ENCODE measurements around the gene CLTB. TPM values are rescaled to one million over a fixed set of nuclear protein-coding genes. Genes with fewer than 3 reads are reported as not detected.

The CLTB gene
- total RNA-seq, 2 donors from 2014 or later: 39.6 to 57.3 TPM

DNA sequence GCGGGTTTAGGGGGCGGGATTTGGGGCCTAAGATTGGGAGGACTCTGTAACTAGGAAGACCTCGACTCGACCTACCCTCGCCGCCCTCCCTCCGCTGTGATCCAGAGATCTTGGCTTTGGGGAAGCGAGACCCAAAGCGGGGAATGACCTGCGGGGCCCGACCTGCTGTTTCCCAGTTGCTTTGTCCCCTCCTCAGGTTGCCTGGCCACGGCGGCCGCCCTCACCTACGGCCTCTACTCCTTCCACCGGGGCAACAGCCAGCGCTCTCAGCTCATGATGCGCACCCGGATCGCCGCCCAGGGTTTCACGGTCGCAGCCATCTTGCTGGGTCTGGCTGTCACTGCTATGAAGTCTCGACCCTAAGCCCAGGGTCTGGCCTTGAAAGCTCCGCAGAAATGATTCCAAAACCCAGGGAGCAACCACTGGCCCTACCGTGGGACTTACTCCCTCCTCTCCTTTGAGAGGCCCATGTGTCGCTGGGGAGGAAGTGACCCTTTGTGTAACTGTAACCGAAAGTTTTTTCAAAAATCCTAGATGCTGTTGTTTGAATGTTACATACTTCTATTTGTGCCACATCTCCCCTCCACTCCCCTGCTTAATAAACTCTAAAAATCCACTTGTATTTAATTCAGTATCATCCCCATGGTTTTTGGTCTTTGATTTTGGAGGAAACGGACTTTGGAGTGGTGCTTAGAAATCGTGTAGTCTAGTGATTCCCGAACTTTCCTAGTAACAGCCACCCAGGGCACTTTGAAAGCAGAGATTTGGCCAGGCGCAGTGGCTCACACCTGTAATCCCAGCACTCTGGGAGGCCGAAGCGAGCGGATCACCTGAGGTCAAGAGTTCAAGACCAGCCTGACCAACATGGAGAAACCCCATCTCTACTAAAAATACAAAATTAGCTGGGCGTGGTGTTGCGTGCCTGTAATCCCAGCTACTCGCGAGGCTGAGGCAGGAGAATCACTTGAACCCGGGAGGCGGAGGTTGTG is 26.9 kb downstream of the CLTB start:
- ATAC-seq (peak; percentile 45), DNase-seq (no peak)
- peak overlapping the region; percentile 65 to 67 for H3K4me3 ChIP-seq
- WGBS, 2 donors: 27 to 34% methylated on average over 33 to 41 of the region's 41 CpGs
- no peaks in the 10 kb centered on the region for H3K27me3 ChIP-seq
- H3K36me3 ChIP-seq (replicated peaks in 1 of 2; ENCODE audit: insufficient read depth in 1 of 2, low read depth in 2 of 2): peaks cover 0 to 5% of the 10 kb centered on the region in 2 donors
- peak; percentile 59 to 93 (median 92) for TF ChIP-seq POLR2A (IDR thresholded peaks at IDR 0.05)
- TF ChIP-seq, protein P1, sequence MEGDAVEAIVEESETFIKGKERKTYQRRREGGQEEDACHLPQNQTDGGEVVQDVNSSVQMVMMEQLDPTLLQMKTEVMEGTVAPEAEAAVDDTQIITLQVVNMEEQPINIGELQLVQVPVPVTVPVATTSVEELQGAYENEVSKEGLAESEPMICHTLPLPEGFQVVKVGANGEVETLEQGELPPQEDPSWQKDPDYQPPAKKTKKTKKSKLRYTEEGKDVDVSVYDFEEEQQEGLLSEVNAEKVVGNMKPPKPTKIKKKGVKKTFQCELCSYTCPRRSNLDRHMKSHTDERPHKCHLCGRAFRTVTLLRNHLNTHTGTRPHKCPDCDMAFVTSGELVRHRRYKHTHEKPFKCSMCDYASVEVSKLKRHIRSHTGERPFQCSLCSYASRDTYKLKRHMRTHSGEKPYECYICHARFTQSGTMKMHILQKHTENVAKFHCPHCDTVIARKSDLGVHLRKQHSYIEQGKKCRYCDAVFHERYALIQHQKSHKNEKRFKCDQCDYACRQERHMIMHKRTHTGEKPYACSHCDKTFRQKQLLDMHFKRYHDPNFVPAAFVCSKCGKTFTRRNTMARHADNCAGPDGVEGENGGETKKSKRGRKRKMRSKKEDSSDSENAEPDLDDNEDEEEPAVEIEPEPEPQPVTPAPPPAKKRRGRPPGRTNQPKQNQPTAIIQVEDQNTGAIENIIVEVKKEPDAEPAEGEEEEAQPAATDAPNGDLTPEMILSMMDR (IDR thresholded peaks at IDR 0.05): no peak
- intact Hi-C loops (cut with DNase I): no loop called here
- peaks cover 29% of the 10 kb centered on the region for H3K4me1 ChIP-seq
- no peaks in the 10 kb centered on the region for H3K9me3 ChIP-seq
- peak overlapping the region; percentile 92 to 97 (median 94) for H3K27ac ChIP-seq

DNA sequence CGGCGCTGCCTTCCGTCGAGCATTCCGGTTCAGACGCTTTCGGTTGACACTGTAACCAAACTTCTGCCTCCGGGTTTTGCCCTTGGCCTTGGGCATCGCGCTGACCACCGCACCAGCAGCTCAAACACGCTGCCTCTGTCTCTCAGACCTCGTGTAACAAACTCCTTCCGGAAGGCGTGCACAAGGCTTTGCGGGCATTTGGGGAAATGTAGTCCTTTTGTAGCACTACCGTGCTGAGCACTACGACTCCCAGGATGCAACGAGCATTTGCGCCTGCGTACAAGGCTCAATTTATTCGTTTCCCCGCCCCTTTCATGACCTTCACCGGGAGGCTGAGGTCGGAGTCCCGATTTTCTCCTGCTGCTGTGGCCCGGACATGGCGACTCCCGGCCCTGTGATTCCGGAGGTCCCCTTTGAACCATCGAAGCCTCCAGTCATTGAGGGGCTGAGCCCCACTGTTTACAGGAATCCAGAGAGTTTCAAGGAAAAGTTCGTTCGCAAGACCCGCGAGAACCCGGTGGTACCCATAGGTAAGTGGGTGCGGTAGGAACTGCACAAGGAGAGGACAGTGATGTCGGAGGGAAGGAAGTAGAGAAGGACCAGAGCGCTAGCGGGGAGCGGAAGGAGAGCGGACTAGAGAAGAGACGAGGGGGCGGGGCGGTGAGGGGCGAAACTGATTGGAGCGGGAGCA is 27.8 kb downstream of the CLTB start, which contains the start of the genes HIGD2A and NOP16:
HIGD2A (plus strand) TSS at position 308 of the 691 bp plus-strand sequence; CDS start at position 377, 69 bp downstream.
NOP16 (minus strand) TSS at position 155 of the 691 bp plus-strand sequence; CDS start at position 96, 59 bp downstream.
- Histone ChIP-seq H3K36me3 (replicated peaks in 1 of 2; ENCODE audit: insufficient read depth in 1 of 2, low read depth in 2 of 2) (peaks cover 0 to 8% of the 10 kb centered on the region in 2 donors), H3K4me3 (peak within 1 kb of the TSS; percentile 65 to 67)

DNA sequence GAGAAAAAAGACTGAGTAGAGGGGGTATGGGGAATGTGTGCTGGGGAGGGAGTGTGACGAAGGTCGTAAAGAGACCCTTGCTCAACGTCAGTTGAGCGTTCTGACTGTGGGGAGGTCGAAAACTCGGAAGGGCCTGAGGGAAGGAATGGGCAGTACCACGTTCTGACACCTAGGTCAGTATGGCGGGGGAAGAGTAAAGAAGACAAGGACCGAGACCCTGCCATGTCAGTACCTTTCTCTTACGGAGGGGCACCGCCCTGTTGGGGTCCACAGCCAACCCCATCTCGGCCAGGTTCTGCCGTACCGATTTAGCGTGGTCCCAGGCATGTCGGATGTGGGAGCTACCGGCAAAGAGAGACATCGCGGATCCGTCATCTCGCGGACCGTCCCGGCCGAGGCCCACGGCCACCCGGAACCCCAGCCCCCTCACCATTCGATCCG is 28.3 kb downstream of the CLTB start:
- peak overlapping the region in 3 of 4 donors; percentile 92 to 96 (median 93) for H3K27ac ChIP-seq
- intact Hi-C loops (cut with DNase I): no loop called here
- DNase-seq: no peak

More for the DNA sequence above, 27.8 kb downstream of the CLTB start, which contains the start of the genes HIGD2A and NOP16:
- ATAC-seq (peak; percentile 95), DNase-seq (peak; percentile 99 to 100 (median 99))
- Histone ChIP-seq H3K27me3 (no peaks in the 10 kb centered on the region), H3K27ac (peak within 1 kb of the TSS; percentile 92 to 97 (median 94)), H3K4me1 (peaks cover 29% of the 10 kb centered on the region), H3K9me3 (no peaks in the 10 kb centered on the region)
- TF ChIP-seq POLR2A (IDR thresholded peaks at IDR 0.05): no peak
- TF ChIP-seq, protein P1 (IDR thresholded peaks at IDR 0.05): peak in 4 of 7 experiments; percentile 26 to 54 (median 44)
- intact Hi-C loops (cut with DNase I): no loop called here
- WGBS, 2 donors: 1% methylated on average over 40 to 47 of the region's 47 CpGs

DNA sequence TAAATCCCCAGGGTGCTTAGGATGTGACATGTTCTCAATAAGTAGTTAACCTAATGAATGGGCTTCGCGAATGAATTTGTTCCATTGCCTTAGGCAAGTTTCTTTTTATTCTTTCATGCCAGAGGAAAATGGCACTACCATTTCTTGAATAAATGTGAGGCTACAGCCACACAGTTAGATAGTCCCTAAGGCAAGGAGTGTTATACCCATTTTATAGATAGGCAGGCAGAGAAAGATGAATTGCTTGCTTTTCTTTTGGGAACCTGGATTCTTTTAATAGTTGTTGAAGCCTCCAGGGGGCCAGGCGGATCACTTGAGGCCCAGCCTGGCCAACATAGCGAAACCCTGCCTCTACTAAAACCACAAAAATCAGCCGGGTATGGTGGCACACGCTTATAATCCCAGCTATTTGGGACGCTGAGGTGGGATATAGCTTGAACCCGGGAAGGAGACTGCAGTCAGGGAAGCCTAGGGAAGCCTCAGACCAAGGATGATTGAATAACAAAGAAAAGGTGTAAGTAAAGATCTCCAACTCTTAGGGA is 28.9 kb downstream of the CLTB start:
- no peaks in the 10 kb centered on the region for H3K9me3 ChIP-seq
- H3K27me3 ChIP-seq: no peaks in the 10 kb centered on the region
- H3K4me1 ChIP-seq: peaks cover 29% of the 10 kb centered on the region
- no peak overlapping the region for H3K27ac ChIP-seq
- intact Hi-C loops (cut with DNase I): no loop called here
- DNase-seq (no peak), ATAC-seq (no peak)
- no peak for TF ChIP-seq POLR2A (IDR thresholded peaks at IDR 0.05)
- TF ChIP-seq, protein P1 (IDR thresholded peaks at IDR 0.05): no peak
- H3K36me3 ChIP-seq (replicated peaks in 1 of 2; ENCODE audit: insufficient read depth in 1 of 2, low read depth in 2 of 2): peaks cover 0 to 15% of the 10 kb centered on the region in 2 donors
- 43% methylated on average over 8 of the region's 8 CpGs for WGBS, 2 donors
- H3K4me3 ChIP-seq: peak overlapping the region in 1 of 2 donors; percentile 67

More for the DNA sequence above, 28.3 kb downstream of the CLTB start:
- Histone ChIP-seq H3K9me3 (no peaks in the 10 kb centered on the region), H3K4me3 (peak overlapping the region; percentile 65 to 67), H3K27me3 (no peaks in the 10 kb centered on the region), H3K4me1 (peaks cover 29% of the 10 kb centered on the region), H3K36me3 (replicated peaks in 1 of 2; ENCODE audit: insufficient read depth in 1 of 2, low read depth in 2 of 2) (peaks cover 0 to 14% of the 10 kb centered on the region in 2 donors)
- TF ChIP-seq, protein P1 (IDR thresholded peaks at IDR 0.05): no peak
- TF ChIP-seq POLR2A (IDR thresholded peaks at IDR 0.05): no peak
- no peak for ATAC-seq
- 0% methylated on average over 19 to 29 of the region's 29 CpGs for WGBS, 2 donors

All from body of pancreas (tissue), 4 donors.